ENCODE results near the gene KIF5C.

KIF5C gene

GRCh38 chr2:148913061-148913460 is 38.0 kb downstream of the KIF5C start:
- Histone ChIP-seq H3K4me3 (ENCODE audit: insufficient read depth in 1 of 2, low read depth in 1 of 2, low read length in 2 of 2) (no peak overlapping the region), H3K27me3 (ENCODE audit: control insufficient read depth in 1 of 2, insufficient read depth in 1 of 2, low read length in 2 of 2) (peaks cover 3 to 8% of the 10 kb centered on the region in 2 experiments), H2AFZ (ENCODE audit: low read depth, low read length) (no peak overlapping the region), H3K4me1 (ENCODE audit: control insufficient read depth, insufficient read depth, low read depth, low read length) (no peaks in the 10 kb centered on the region), H2BK120ac (ENCODE audit: low read depth, low read length) (no peak overlapping the region), H3K14ac (ENCODE audit: low read length in 2 of 2) (no peak overlapping the region), H2BK15ac (ENCODE audit: low read depth, poor library complexity, severe bottlenecking) (no peak overlapping the region), H2AK5ac (ENCODE audit: low read length, severe bottlenecking) (no peak overlapping the region), H2BK5ac (ENCODE audit: low read depth, low read length, poor library complexity, severe bottlenecking) (no peak overlapping the region), H3K4me2 (ENCODE audit: low read length, poor library complexity, severe bottlenecking) (no peak overlapping the region), H3K23ac (ENCODE audit: low read length in 2 of 2) (no peak overlapping the region), H3K9me3 (ENCODE audit: control insufficient read depth, low read length) (peaks cover 1% of the 10 kb centered on the region), H4K91ac (ENCODE audit: low read length) (no peak overlapping the region), H2BK12ac (ENCODE audit: low read length in 2 of 2) (no peak overlapping the region), H3K4ac (ENCODE audit: low read depth in 1 of 2, low read length in 2 of 2) (no peak overlapping the region), H4K8ac (ENCODE audit: low read length) (no peak overlapping the region), H3K27ac (ENCODE audit: low read length, poor library complexity, severe bottlenecking) (no peak overlapping the region), H3K36me3 (ENCODE audit: control insufficient read depth in 1 of 2, insufficient read depth in 2 of 2, low read depth in 1 of 2, low read length in 2 of 2) (no peaks in the 10 kb centered on the region), H3K9ac (ENCODE audit: low read length) (no peak overlapping the region), H3K79me1 (replicated peaks; ENCODE audit: low read length, poor library complexity, severe bottlenecking) (no peaks in the 10 kb centered on the region), H3K18ac (ENCODE audit: low read depth in 1 of 2, low read length in 2 of 2) (no peak overlapping the region)
- DNase-seq = no peak

GRCh38 chr2:148913492-148913891 is 38.5 kb downstream of the KIF5C start:
- Histone ChIP-seq H2BK5ac (ENCODE audit: low read depth, low read length, poor library complexity, severe bottlenecking) (no peak overlapping the region), H2BK120ac (ENCODE audit: low read depth, low read length) (no peak overlapping the region), H3K79me1 (replicated peaks; ENCODE audit: low read length, poor library complexity, severe bottlenecking) (no peaks in the 10 kb centered on the region), H2AK5ac (ENCODE audit: low read length, severe bottlenecking) (no peak overlapping the region), H3K4me2 (ENCODE audit: low read length, poor library complexity, severe bottlenecking) (no peak overlapping the region), H3K4ac (ENCODE audit: low read depth in 1 of 2, low read length in 2 of 2) (no peak overlapping the region), H3K27ac (ENCODE audit: low read length, poor library complexity, severe bottlenecking) (no peak overlapping the region), H3K9ac (ENCODE audit: low read length) (no peak overlapping the region), H2AFZ (ENCODE audit: low read depth, low read length) (no peak overlapping the region), H3K9me3 (ENCODE audit: control insufficient read depth, low read length) (peaks cover 5% of the 10 kb centered on the region), H3K4me1 (ENCODE audit: control insufficient read depth, insufficient read depth, low read depth, low read length) (no peaks in the 10 kb centered on the region), H3K36me3 (ENCODE audit: control insufficient read depth in 1 of 2, insufficient read depth in 2 of 2, low read depth in 1 of 2, low read length in 2 of 2) (no peaks in the 10 kb centered on the region), H3K14ac (ENCODE audit: low read length in 2 of 2) (no peak overlapping the region), H4K91ac (ENCODE audit: low read length) (no peak overlapping the region), H3K23ac (ENCODE audit: low read length in 2 of 2) (no peak overlapping the region), H3K27me3 (ENCODE audit: control insufficient read depth in 1 of 2, insufficient read depth in 1 of 2, low read length in 2 of 2) (peaks cover 3 to 8% of the 10 kb centered on the region in 2 experiments), H2BK15ac (ENCODE audit: low read depth, poor library complexity, severe bottlenecking) (no peak overlapping the region), H2BK12ac (ENCODE audit: low read length in 2 of 2) (no peak overlapping the region), H3K4me3 (ENCODE audit: insufficient read depth in 1 of 2, low read depth in 1 of 2, low read length in 2 of 2) (no peak overlapping the region), H4K8ac (ENCODE audit: low read length) (no peak overlapping the region), H3K18ac (ENCODE audit: low read depth in 1 of 2, low read length in 2 of 2) (no peak overlapping the region)
- WGBS = 93% methylated on average over 8 of the region's 8 CpGs
- DNase-seq = no peak

- Histone ChIP-seq H4K8ac (ENCODE audit: low read length) (no peak overlapping the region), H3K9ac (ENCODE audit: low read length) (no peak overlapping the region), H3K79me1 (replicated peaks; ENCODE audit: low read length, poor library complexity, severe bottlenecking) (no peaks in the 10 kb centered on the region), H2AFZ (ENCODE audit: low read depth, low read length) (no peak overlapping the region), H3K18ac (ENCODE audit: low read depth in 1 of 2, low read length in 2 of 2) (no peak overlapping the region), H3K23ac (ENCODE audit: low read length in 2 of 2) (no peak overlapping the region), H3K4ac (ENCODE audit: low read depth in 1 of 2, low read length in 2 of 2) (no peak overlapping the region), H2BK12ac (ENCODE audit: low read length in 2 of 2) (no peak overlapping the region), H3K14ac (ENCODE audit: low read length in 2 of 2) (no peak overlapping the region), H3K4me2 (ENCODE audit: low read length, poor library complexity, severe bottlenecking) (no peak overlapping the region), H2AK5ac (ENCODE audit: low read length, severe bottlenecking) (no peak overlapping the region), H3K27ac (ENCODE audit: low read length, poor library complexity, severe bottlenecking) (no peak overlapping the region), H2BK15ac (ENCODE audit: low read depth, poor library complexity, severe bottlenecking) (no peak overlapping the region), H2BK5ac (ENCODE audit: low read depth, low read length, poor library complexity, severe bottlenecking) (no peak overlapping the region), H3K27me3 (ENCODE audit: control insufficient read depth in 1 of 2, insufficient read depth in 1 of 2, low read length in 2 of 2) (peaks cover 3 to 8% of the 10 kb centered on the region in 2 experiments), H3K36me3 (ENCODE audit: control insufficient read depth in 1 of 2, insufficient read depth in 2 of 2, low read depth in 1 of 2, low read length in 2 of 2) (no peaks in the 10 kb centered on the region), H3K9me3 (ENCODE audit: control insufficient read depth, low read length) (peaks cover 11% of the 10 kb centered on the region), H3K4me3 (ENCODE audit: insufficient read depth in 1 of 2, low read depth in 1 of 2, low read length in 2 of 2) (no peak overlapping the region), H3K4me1 (ENCODE audit: control insufficient read depth, insufficient read depth, low read depth, low read length) (no peaks in the 10 kb centered on the region), H4K91ac (ENCODE audit: low read length) (no peak overlapping the region), H2BK120ac (ENCODE audit: low read depth, low read length) (no peak overlapping the region)
- 82% methylated on average over 4 of the region's 4 CpGs for WGBS
- DNase-seq = no peak
Measured at GRCh38 chr2:148914463-148914862, 39.4 kb downstream of the KIF5C start.

- Histone ChIP-seq H3K27me3 (ENCODE audit: control insufficient read depth in 1 of 2, insufficient read depth in 1 of 2, low read length in 2 of 2) (peaks cover 0 to 3% of the 10 kb centered on the region in 2 experiments), H3K27ac (ENCODE audit: low read length, poor library complexity, severe bottlenecking) (no peak overlapping the region), H2BK15ac (ENCODE audit: low read depth, poor library complexity, severe bottlenecking) (no peak overlapping the region), H4K8ac (ENCODE audit: low read length) (no peak overlapping the region), H3K18ac (ENCODE audit: low read depth in 1 of 2, low read length in 2 of 2) (no peak overlapping the region), H2AFZ (ENCODE audit: low read depth, low read length) (no peak overlapping the region), H2AK5ac (ENCODE audit: low read length, severe bottlenecking) (no peak overlapping the region), H3K4me3 (ENCODE audit: insufficient read depth in 1 of 2, low read depth in 1 of 2, low read length in 2 of 2) (no peak overlapping the region), H3K4me2 (ENCODE audit: low read length, poor library complexity, severe bottlenecking) (no peak overlapping the region), H3K4me1 (ENCODE audit: control insufficient read depth, insufficient read depth, low read depth, low read length) (no peaks in the 10 kb centered on the region), H2BK5ac (ENCODE audit: low read depth, low read length, poor library complexity, severe bottlenecking) (no peak overlapping the region), H3K4ac (ENCODE audit: low read depth in 1 of 2, low read length in 2 of 2) (no peak overlapping the region), H3K9ac (ENCODE audit: low read length) (no peak overlapping the region), H4K91ac (ENCODE audit: low read length) (no peak overlapping the region), H3K79me1 (replicated peaks; ENCODE audit: low read length, poor library complexity, severe bottlenecking) (no peaks in the 10 kb centered on the region), H3K9me3 (ENCODE audit: control insufficient read depth, low read length) (peaks cover 15% of the 10 kb centered on the region), H3K23ac (ENCODE audit: low read length in 2 of 2) (no peak overlapping the region), H3K36me3 (ENCODE audit: control insufficient read depth in 1 of 2, insufficient read depth in 2 of 2, low read depth in 1 of 2, low read length in 2 of 2) (no peaks in the 10 kb centered on the region), H3K14ac (ENCODE audit: low read length in 2 of 2) (no peak overlapping the region), H2BK120ac (ENCODE audit: low read depth, low read length) (no peak overlapping the region), H2BK12ac (ENCODE audit: low read length in 2 of 2) (no peak overlapping the region)
- DNase-seq = no peak
- WGBS = 71% methylated on average over 1 of the region's 1 CpG
Measured at GRCh38 chr2:148917431-148917830, 42.4 kb downstream of the KIF5C start.

Data from mesenchymal stem cell (in vitro differentiated cells and primary cell).